Endothelial cell of umbilical vein (primary cell): ENCODE results near the gene VIPR1. TPM values are rescaled to one million over a fixed set of nuclear protein-coding genes. Genes with fewer than 3 reads are reported as not detected.

Experiments
- BruUV-seq: library from RNA; stranded (reverse); fragments of 400-500 nt; replicated peaks from 2 replicates; lab custom pipeline; 2021; lab: Mats Ljungman, UMichigan
- CTCF ChIA-PET: fragments of 300-600, 350-600 bp; sonication (Branson Sonifier 250); formaldehyde crosslinking; loops from one replicate; lab custom pipeline; 2021; ENCODE audit warnings: antibody characterized with exemption, inconsistent platforms; lab: Charles Lee
- POLR2A ChIA-PET: fragments of 300-600, 350-600 bp; sonication (Branson Sonifier 250); formaldehyde crosslinking; loops from one replicate; lab custom pipeline; 2021; ENCODE audit warnings: antibody characterized with exemption, inconsistent platforms; lab: Charles Lee
- DNase-seq: peaks from one replicate; pipeline ENCODE4 v3.0.0-alpha.2; 2011; ENCODE audit warnings: low read depth, low spot score
- FAIRE-seq: peaks from 2 replicates; lab custom pipeline; 2011; peaks lifted over from hg19 to GRCh38; lab: Jason Lieb, UNC
- H2AFZ ChIP-seq: 2 replicates; pipeline ENCODE4 v1.6.0; 2012; ENCODE audit warnings: low read depth, low read length, control low read depth, inconsistent platforms
- H3K27ac ChIP-seq: 2 replicates; pipeline ENCODE4 v1.5.1; 2011; ENCODE audit warnings: low read depth, mild to moderate bottlenecking, control low read depth, low read length, moderate library complexity; ENCODE audit not compliant: insufficient read depth
- H3K27me3 ChIP-seq, 2 experiments: 2 replicates each; pipeline versions ENCODE4 v1.6.0 to v1.6.1; 2011; ENCODE audit warnings: low read length in 2 of 2, mixed read lengths in 1 of 2; ENCODE audit not compliant: control insufficient read depth in 2 of 2, insufficient read depth in 2 of 2
- H3K36me3 ChIP-seq, 2 experiments: 2 replicates in 1 of 2; 3 replicates in 1 of 2; pipeline ENCODE4 v1.5.1; 2011; ENCODE audit warnings: low read length in 2 of 2, mild to moderate bottlenecking in 1 of 2, moderate library complexity in 1 of 2; ENCODE audit not compliant: control insufficient read depth in 2 of 2, insufficient read depth in 2 of 2; ENCODE audit errors: extremely low read depth in 1 of 2
- H3K4me1 ChIP-seq: 3 replicates; pipeline ENCODE4 v1.5.1; 2011; ENCODE audit warnings: mild to moderate bottlenecking, low read length; ENCODE audit not compliant: control insufficient read depth, insufficient read depth; ENCODE audit errors: extremely low read depth
- H3K4me2 ChIP-seq: 2 replicates; pipeline ENCODE4 v1.6.1; 2011; ENCODE audit warnings: low read length, control low read depth, mixed read lengths; ENCODE audit not compliant: insufficient read depth
- H3K4me3 ChIP-seq, 3 experiments: fragments of 200-600 bp in 1 of 3; sonication (generic), shearing (Covaris generic) in 1 of 3; replicated peaks in 1 of 3; 2 replicates each; pipeline ENCODE4 v1.5.1; 2011 to 2016; ENCODE audit warnings: control low read depth in 3 of 3, low read length in 3 of 3, mild to moderate bottlenecking in 2 of 3, inconsistent platforms in 1 of 3, low read depth in 1 of 3, moderate library complexity in 1 of 3; ENCODE audit not compliant: insufficient read depth in 1 of 3
- H3K79me2 ChIP-seq: 2 replicates; pipeline ENCODE4 v1.6.0; 2012; ENCODE audit warnings: low read length, inconsistent platforms; ENCODE audit not compliant: control insufficient read depth, insufficient read depth
- H3K9ac ChIP-seq: replicated peaks from 2 replicates; pipeline ENCODE3; 2011; ENCODE audit warnings: low read length, control low read depth; ENCODE audit not compliant: insufficient read depth; ENCODE audit errors: extremely low read depth
- H3K9me1 ChIP-seq: replicated peaks from 3 replicates; pipeline ENCODE4 v1.6.0; 2011; ENCODE audit warnings: mild to moderate bottlenecking, low read length; ENCODE audit not compliant: control insufficient read depth, insufficient read depth; ENCODE audit errors: extremely low read depth
- H3K9me3 ChIP-seq: replicated peaks from 2 replicates; pipeline ENCODE4 v1.5.1; 2012; ENCODE audit warnings: low read length, inconsistent platforms; ENCODE audit not compliant: control insufficient read depth, insufficient read depth
- H4K20me1 ChIP-seq: replicated peaks from 2 replicates; pipeline ENCODE3; 2011; ENCODE audit warnings: mild to moderate bottlenecking, low read length; ENCODE audit not compliant: control insufficient read depth, insufficient read depth; ENCODE audit errors: extremely low read depth
- EZH2 ChIP-seq: IDR thresholded peaks from 2 replicates; pipeline ENCODE4 v1.6.1; 2012; ENCODE audit warnings: borderline replicate concordance, low read depth, mild to moderate bottlenecking, moderate library complexity, low read length, inconsistent platforms; ENCODE audit not compliant: severe bottlenecking
- FOS ChIP-seq: IDR thresholded peaks from 2 replicates; pipeline ENCODE4 v1.6.1; 2011; ENCODE audit warnings: mild to moderate bottlenecking, low read length, moderate library complexity, borderline replicate concordance; ENCODE audit not compliant: insufficient read depth
- GATA2 ChIP-seq: IDR thresholded peaks from 2 replicates; pipeline ENCODE4 v1.7.0; 2011; ENCODE audit warnings: low read depth, mild to moderate bottlenecking, moderate library complexity, mixed read lengths, low read length; ENCODE audit not compliant: insufficient read length, insufficient read depth
- JUN ChIP-seq: IDR thresholded peaks from 2 replicates; pipeline ENCODE4 v1.6.1; 2011; ENCODE audit warnings: borderline replicate concordance, low read depth; ENCODE audit not compliant: insufficient read length, insufficient read depth
- MAX ChIP-seq: IDR thresholded peaks from 2 replicates; pipeline ENCODE4 v1.6.1; 2011; ENCODE audit not compliant: insufficient read depth, insufficient read length
- MYC ChIP-seq: IDR thresholded peaks from one replicate; pipeline ENCODE4 v1.6.1; 2011; ENCODE audit warnings: mild to moderate bottlenecking, low read depth, low read length
- POLR2A ChIP-seq: IDR thresholded peaks from 2 replicates; pipeline ENCODE4 v1.6.1; 2012; ENCODE audit warnings: low read depth, mild to moderate bottlenecking, control low read depth, low read length
- POLR2AphosphoS5 ChIP-seq: IDR thresholded peaks from 2 replicates; pipeline ENCODE4 v1.6.1; 2012; ENCODE audit warnings: low read depth, mild to moderate bottlenecking, control low read depth, low read length, moderate library complexity; ENCODE audit not compliant: insufficient read depth
- dilution Hi-C: fragments of 300-500 bp; cut with MboI; formaldehyde crosslinking; loops from one replicate; pipeline ENCODE4 v1.15.0; 2019; ENCODE audit warnings: low sequenced_read_pairs; ENCODE audit not compliant: extremely low pct_ligation_motif_present
- intact Hi-C: fragments of 100-400 bp; cut with micrococcal nuclease; formaldehyde crosslinking; loops from one replicate; pipeline ENCODE4 v1.10.0; 2022
- polyA plus RNA-seq, 4 experiments: library from polyadenylated mRNA; depleted of rRNA in 3 of 4; stranded (reverse) in 3 of 4; unstranded in 1 of 4; fragments of >200 nt; gene quantifications; 2 replicates each; pipeline versions ENCODE4 v1.2.1 to v1.2.3, GENCODE V29; 2011 to 2012; ENCODE audit warnings: missing spikeins in 1 of 4
- total RNA-seq: library from RNA; stranded (reverse); gene quantifications from 2 replicates; pipeline ENCODE4 v1.2.3, GENCODE V29; 2021
- TF ChIP-seq, protein P1 (sequence below), 2 donors: IDR thresholded peaks; 1 replicate in 1 of 2; 2 replicates in 1 of 2; pipeline ENCODE4 v1.5.1; 2011; ENCODE audit warnings: low read length in 2 of 2, mild to moderate bottlenecking in 2 of 2, moderate library complexity in 2 of 2, control low read depth in 1 of 2, inconsistent platforms in 1 of 2, low read depth in 1 of 2; ENCODE audit not compliant: insufficient read depth in 1 of 2; ENCODE audit errors: extremely low read depth in 1 of 2

The VIPR1 gene
- total and polyA plus RNA-seq, 2 donors (not counting 3 experiments of a cell fraction or from before 2014, with no cell fraction given), result 3.8 to 4.7 TPM

GRCh38 chr3:42503957-42504333 is 1.5 kb downstream of the VIPR1 start:
- H3K79me2 ChIP-seq, result no peaks in the 10 kb centered on the region
- H3K9me3 ChIP-seq, result no peaks in the 10 kb centered on the region
- H4K20me1 ChIP-seq, result no peaks in the 10 kb centered on the region
- BruUV-seq, result no TSS peak
- TF ChIP-seq FOS (no peak), POLR2A (no peak), POLR2AphosphoS5 (no peak), MYC (no peak), JUN (no peak), GATA2 (no peak), MAX (no peak), EZH2 (no peak)
- TF ChIP-seq, protein P1, sequence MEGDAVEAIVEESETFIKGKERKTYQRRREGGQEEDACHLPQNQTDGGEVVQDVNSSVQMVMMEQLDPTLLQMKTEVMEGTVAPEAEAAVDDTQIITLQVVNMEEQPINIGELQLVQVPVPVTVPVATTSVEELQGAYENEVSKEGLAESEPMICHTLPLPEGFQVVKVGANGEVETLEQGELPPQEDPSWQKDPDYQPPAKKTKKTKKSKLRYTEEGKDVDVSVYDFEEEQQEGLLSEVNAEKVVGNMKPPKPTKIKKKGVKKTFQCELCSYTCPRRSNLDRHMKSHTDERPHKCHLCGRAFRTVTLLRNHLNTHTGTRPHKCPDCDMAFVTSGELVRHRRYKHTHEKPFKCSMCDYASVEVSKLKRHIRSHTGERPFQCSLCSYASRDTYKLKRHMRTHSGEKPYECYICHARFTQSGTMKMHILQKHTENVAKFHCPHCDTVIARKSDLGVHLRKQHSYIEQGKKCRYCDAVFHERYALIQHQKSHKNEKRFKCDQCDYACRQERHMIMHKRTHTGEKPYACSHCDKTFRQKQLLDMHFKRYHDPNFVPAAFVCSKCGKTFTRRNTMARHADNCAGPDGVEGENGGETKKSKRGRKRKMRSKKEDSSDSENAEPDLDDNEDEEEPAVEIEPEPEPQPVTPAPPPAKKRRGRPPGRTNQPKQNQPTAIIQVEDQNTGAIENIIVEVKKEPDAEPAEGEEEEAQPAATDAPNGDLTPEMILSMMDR (IDR thresholded peaks at IDR 0.05; ENCODE audit: extremely low read depth in 1 of 2, insufficient read depth in 1 of 2, low read depth in 1 of 2, low read length in 2 of 2), result no peak
- intact Hi-C loops, result no loop called here
- no peak overlapping the region for H3K4me3 ChIP-seq
- dilution Hi-C loops, result no loop called here
- DNase-seq, result no peak
- H3K9ac ChIP-seq, result no peak overlapping the region
- CTCF ChIA-PET, result no interaction called here
- FAIRE-seq, result no peak
- POLR2A ChIA-PET, result no interaction called here
- peaks cover 5 to 10% of the 10 kb centered on the region in 2 experiments for H3K27me3 ChIP-seq
- no peak overlapping the region for H3K27ac ChIP-seq
- H3K9me1 ChIP-seq, result no peaks in the 10 kb centered on the region
- no peaks in the 10 kb centered on the region for H3K36me3 ChIP-seq
- no peak overlapping the region for H2AFZ ChIP-seq
- H3K4me1 ChIP-seq, result peaks cover 6% of the 10 kb centered on the region
- no peak overlapping the region for H3K4me2 ChIP-seq
